OCI-M1 (cell line): Measurements from ENCODE around the gene EZR.

ENCODE experiments used
- DNase-seq: peaks from one replicate; lab custom pipeline; 2025; lab: John Stamatoyannopoulos, UW

The EZR gene

DNA sequence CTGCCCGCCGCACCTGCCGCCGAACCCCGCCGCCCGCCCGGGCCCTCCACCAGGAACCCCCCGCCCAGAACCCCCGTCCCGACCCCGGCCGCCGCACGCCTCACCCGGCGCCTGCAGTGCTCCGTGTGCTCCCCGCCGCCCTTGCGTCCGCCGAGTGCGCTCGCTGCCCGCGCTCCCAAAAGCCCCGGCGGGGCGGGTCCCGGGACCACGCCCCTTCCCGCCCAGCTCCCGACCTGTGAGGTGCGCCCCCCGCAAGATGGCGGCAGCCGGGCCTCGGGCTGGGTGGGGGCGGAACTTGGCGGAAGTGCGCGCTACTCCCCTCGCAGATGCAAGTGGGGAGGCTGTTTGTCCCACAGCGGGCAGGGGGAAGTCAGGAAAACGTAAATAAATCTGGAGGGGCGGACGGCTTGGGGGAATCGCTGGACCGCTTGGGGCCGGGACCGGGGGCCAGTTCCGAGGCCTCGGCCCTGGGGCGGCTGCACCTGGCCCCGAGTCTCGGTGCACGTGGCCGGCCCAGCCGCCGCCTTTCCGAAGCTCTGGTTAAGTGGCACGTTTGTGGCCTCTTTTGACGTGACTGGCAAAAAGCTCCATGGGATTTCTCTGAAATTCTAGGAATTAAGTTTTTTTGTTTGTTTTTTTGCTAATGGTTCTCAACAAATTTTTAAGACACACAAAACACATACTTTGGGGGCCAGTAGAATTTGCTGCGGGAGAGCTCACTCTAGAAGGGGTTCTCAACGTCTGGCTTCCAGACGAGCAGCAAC, at the start of gene EZR:
EZR (minus strand) TSS at position 156 of the 764 bp plus-strand sequence. CDS start 1,275 bp downstream, outside the sequence.
- peak; percentile 90 for DNase-seq

DNA sequence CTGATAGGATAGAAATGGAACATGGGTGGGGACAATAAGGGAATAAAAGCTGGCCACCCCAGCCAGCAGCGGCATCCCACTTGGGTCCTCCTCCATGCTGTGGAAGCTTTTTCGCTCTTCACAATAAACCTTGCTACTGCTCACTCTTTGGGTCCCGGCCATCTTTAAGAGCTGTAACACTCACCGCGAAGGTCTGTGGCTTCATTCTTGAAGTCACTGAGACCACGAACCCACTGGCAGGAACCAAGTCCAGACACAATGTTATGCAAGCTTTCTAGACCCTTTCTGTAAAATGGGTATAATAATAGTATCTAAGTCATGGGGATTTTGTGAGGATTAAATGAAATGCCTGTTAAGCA, 48.9 kb upstream of the EZR start:
- DNase-seq, result no peak

DNA sequence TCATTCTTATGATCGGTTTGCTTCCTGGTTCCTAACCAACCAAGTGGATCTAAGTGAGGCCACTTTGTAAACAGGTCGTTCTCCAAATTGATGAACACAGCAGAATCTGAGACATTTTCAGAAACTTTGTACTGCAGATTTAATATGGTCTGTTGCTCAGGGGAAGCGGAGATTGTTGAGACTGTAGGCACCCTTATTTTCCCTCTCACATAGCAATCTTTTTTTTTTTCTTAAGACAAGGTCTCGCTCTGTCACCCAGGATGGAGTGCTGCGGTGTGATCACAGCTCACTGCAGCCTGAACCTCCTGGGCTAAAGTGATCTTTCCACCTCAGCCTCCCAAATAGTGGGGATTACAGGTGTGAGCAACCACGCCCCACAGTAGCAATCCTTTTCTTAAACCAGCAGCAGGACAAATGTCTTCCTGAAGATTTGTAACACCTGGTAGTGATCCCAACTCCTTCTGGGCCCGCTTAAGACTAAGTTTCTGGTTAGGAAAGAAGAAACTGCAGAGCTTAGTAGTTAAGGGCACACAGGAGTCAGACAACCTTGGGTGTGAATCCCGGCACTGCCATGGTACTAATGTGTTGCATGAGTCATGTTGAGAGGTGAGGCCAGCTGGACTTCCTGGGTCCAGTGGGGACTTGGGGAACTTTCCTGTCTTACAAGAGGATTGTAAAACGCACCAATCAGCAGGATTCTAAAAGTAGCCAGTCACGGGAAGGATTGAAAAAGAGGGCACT, 48.4 kb upstream of the EZR start:
- no peak for DNase-seq

GRCh38 chr6:158865769-158866168, 46.6 kb upstream of the EZR start:
- DNase-seq, result peak; percentile 63

- DNase-seq, result no peak
Measured at GRCh38 chr6:158863646-158864045, 44.5 kb upstream of the EZR start.

DNA sequence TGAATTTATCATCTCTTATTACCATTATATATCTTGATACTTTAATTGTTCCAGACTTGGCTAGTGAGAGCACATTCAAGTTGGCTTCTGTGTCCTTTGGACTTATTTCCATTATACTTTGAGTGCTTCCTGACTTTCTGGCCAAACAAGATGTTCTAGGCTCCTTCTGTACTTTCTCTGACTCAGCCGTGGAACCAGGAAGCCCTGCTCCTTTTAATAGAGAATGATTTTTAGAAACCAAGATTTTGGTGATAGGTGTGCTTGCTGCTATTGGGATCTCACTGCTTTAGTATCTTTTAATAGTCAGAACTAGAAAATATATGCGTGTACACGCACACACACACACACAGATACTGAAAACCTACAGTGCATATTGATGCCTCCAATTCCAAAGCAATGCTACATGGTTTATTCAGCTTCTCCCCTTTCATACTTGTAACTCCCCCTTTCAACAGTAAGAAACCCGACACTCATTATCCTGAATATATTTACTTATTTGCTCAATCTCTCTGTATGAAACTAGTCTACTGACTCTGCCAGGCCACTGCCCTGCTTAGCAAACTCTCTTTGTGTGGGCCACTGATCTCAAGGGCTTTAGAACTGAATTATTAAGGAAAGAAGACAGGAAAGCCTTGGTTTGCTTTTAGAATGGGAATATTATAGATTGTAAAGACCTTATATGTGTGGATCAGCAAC, 42.7 kb upstream of the EZR start:
- no peak for DNase-seq

GRCh38 chr6:158860279-158860865, 41.2 kb upstream of the EZR start:
- no peak for DNase-seq

- DNase-seq, result no peak
Measured at GRCh38 chr6:158856261-158856660, 37.1 kb upstream of the EZR start.

DNA sequence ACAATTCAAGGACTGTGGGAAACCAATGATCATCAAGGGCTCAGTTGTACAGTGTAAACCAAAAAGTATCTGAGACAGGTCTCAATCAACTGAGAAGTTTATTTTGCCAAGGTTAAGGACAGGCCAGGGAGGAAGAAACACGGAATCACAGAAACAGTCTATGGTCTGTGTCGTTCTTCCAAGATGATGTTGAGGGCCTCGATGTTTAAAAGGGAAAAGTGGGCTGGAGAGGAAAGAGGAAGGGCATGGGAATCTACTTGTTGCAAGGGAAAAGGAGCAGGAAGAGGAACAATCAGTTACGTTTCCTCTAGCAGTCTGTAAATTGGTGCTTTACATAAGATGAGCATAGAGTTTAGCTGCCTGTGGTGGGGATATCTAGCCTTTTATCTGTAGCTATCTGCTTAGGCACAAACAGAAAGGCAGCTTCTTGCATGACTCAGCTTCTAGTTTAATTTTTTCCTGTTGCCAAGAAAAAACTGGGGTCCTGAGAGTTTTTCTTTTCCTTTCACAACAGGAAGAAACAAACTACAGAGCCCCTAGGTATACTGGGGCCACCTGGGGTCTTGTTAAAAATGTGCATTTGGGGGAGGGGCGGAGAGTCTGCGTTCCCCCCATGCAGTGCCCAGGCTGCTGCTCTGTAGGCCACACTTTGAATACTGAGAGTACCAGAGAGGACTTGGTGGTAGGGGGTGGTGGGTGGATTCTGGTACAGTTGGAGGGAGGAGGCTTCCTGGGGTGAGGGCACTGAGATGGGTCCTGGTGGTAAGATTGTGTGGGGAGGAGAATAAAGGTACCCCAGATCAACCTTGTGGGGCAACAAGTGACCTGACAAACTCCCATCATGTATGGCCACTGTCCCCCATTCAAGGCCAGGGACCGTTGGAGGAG, 35.3 kb upstream of the EZR start:
- DNase-seq, result peak; percentile 91

GRCh38 chr6:158853880-158854213, 34.7 kb upstream of the EZR start:
- no peak for DNase-seq

DNA sequence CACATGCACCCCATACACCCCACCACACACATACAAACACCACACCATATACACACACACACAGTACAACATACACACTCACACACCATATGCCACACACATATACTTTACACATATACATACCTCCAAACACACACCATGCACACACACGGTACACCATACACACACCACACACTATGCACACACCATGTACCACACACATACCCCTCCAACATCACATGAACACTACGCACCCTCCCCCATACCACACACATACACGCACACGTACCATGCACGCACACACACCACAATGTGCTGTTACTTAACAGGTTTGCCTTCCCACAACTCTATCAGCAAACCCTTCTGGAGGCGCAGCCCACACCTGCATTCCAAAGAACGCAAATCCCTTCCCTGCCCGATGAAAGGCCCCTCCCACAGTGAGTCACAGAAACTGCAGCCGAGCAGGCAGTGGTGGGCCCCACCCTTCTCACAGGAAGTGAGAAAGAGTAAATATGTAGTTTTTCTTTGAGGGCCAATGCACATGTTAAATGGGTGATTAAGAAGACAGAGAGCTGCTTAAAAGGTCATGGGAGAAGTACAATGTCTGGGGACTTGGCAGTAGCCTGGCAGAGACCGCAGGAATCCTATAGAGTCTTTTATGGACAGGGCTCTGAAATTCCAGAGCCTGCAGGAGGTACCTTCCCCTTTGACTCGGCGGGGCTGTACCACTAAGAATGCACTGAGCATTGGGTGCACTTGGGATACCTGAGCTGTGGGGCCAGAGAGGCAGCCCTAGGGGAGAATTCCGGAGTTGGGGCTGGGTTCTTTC, 34.1 kb upstream of the EZR start:
- peak; percentile 99 for DNase-seq

- peak; percentile 58 for DNase-seq
Measured at GRCh38 chr6:158852312-158853071, 33.3 kb upstream of the EZR start.

GRCh38 chr6:158850807-158851115, 31.6 kb upstream of the EZR start:
- no peak for DNase-seq

- DNase-seq, result peak; percentile 92
Measured at GRCh38 chr6:158849899-158850806, 31.0 kb upstream of the EZR start.

DNA sequence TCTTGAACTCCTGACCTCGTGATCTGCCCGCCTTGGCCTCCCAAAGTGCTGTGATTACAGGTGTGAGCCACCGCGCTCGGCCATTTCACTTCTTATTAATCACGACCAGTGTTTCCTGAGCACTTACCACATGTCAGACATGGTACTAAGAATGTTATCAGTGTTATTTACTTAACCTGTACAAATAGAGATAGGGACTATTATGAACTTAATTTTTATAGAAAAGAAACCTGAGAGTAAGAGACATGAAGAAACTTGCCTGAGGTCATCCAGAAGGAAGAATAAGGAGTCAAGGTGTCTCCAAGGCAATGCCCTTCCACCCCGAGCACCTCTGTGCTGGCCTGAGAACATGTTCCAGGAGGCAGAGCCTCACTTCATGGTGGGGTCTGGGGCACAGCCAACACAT, 29.3 kb upstream of the EZR start:
- no peak for DNase-seq

DNA sequence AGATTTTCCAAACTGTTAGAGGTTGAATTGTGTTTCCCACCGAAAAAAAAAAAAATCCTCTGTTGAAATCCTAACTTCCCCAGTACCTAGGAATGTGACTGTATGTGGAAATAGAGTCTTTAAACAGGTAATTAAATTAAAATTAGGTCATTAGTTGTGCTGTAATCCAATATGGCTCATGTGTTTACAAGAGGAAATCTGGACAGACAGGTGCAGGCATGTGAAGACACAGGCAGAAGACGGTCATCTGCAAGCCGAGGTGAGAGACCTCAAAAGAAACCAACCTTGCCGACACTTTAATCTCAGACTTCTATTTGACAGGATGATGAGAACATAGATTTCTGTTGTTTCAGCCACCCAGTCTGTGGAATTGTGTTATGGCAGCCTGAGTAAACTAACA, 28.6 kb upstream of the EZR start:
- DNase-seq, result no peak

DNA sequence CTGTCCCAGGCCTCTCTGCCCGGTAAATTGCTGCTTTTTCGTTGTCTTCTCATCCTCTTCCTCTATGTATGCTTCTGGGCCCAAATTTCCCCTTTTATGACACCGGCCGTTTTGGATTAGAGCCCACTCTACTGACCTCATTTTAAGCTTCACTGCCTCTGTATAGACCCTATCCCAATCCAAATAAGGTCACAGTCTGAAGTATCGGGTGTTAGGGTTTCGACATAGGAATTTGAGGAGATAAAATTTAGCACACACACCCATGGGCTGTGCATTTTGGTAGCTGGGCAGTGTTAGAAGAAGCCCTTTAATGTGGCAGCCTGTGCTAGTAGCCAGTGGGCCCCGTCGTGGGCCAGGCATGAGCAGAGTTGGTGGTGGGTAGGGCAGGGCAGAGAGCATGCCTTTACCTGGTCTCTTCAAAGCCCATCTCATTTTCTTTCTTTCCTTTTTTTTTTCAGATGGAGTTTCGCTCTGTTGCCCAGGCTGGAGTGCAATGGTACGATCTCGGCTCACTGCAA, 27.9 kb upstream of the EZR start:
- DNase-seq, result no peak

- DNase-seq, result peak; percentile 59
Measured at GRCh38 chr6:158843751-158844683, 24.8 kb upstream of the EZR start.
